ENCODE data around the gene GNPTG.

Gene GNPTG

DNA sequence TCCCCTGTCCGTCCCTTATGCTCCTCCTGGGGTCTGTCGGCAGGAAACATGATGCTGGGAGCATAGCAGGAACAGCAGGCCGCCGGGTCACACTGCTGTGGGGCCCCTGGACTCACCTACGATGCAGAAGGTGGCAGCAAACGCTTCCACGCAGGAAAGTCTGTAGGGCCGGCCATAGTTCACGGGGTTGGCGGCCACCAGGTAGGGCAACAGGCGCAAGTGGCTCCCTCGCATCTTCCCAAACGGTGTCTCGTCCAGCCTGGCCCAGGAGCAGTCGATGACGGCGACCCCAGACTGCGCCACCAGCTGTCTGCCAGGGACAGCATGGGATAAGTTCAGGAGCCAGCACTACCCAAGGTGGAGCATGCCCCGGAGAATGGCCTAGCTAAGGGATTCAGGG is 1.0 kb upstream of the GNPTG start:
- Histone ChIP-seq H3K36me3 (peaks cover 30% of the 10 kb centered on the region), H3K9me3 (no peaks in the 10 kb centered on the region), H3K4me3 (ENCODE audit: low read depth, low read length) (peak overlapping the region; percentile 94), H3K27me3 (peaks cover 11% of the 10 kb centered on the region), H3K4me1 (no peaks in the 10 kb centered on the region; the same call in 1 of the 2 replicates)
- no peak for DNase-seq
- TF ChIP-seq, protein P1, sequence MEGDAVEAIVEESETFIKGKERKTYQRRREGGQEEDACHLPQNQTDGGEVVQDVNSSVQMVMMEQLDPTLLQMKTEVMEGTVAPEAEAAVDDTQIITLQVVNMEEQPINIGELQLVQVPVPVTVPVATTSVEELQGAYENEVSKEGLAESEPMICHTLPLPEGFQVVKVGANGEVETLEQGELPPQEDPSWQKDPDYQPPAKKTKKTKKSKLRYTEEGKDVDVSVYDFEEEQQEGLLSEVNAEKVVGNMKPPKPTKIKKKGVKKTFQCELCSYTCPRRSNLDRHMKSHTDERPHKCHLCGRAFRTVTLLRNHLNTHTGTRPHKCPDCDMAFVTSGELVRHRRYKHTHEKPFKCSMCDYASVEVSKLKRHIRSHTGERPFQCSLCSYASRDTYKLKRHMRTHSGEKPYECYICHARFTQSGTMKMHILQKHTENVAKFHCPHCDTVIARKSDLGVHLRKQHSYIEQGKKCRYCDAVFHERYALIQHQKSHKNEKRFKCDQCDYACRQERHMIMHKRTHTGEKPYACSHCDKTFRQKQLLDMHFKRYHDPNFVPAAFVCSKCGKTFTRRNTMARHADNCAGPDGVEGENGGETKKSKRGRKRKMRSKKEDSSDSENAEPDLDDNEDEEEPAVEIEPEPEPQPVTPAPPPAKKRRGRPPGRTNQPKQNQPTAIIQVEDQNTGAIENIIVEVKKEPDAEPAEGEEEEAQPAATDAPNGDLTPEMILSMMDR (IDR thresholded peaks at IDR 0.05; ENCODE audit: low read depth, low read length): no peak

- no peak for DNase-seq
These were observed 533 bp upstream of the GNPTG start for GRCh38 chr16:1351215-1351581.

GRCh38 chr16:1354815-1355540 is 3.2 kb downstream of the GNPTG start:
- no peaks in the 10 kb centered on the region; the same call in 1 of the 2 replicates for H3K4me1 ChIP-seq
- H3K36me3 ChIP-seq: peaks cover 20% of the 10 kb centered on the region
- no peak for DNase-seq
- no peak overlapping the region for H3K4me3 ChIP-seq (ENCODE audit: low read depth, low read length)
- TF ChIP-seq, protein P1 (IDR thresholded peaks at IDR 0.05; ENCODE audit: low read depth, low read length): no peak
- H3K9me3 ChIP-seq: no peaks in the 10 kb centered on the region
- no peaks in the 10 kb centered on the region; the same call in 1 of the 2 replicates for H3K27me3 ChIP-seq

More at GRCh38 chr16:1351215-1351581, 533 bp upstream of the GNPTG start:
- Histone ChIP-seq H3K9me3 (no peaks in the 10 kb centered on the region), H3K4me3 (ENCODE audit: low read depth, low read length) (peak overlapping the region; percentile 94), H3K4me1 (no peaks in the 10 kb centered on the region; the same call in 1 of the 2 replicates), H3K36me3 (peaks cover 30% of the 10 kb centered on the region), H3K27me3 (peaks cover 6% of the 10 kb centered on the region)
- TF ChIP-seq, protein P1 (IDR thresholded peaks at IDR 0.05; ENCODE audit: low read depth, low read length): no peak

- no peak for DNase-seq
- no peak overlapping the region for H3K4me3 ChIP-seq (ENCODE audit: low read depth, low read length)
- H3K9me3 ChIP-seq: no peaks in the 10 kb centered on the region
- TF ChIP-seq, protein P1 (IDR thresholded peaks at IDR 0.05; ENCODE audit: low read depth, low read length): no peak
- no peaks in the 10 kb centered on the region; the same call in 1 of the 2 replicates for H3K27me3 ChIP-seq
- H3K4me1 ChIP-seq: no peaks in the 10 kb centered on the region; the same call in 1 of the 2 replicates
- H3K36me3 ChIP-seq: peaks cover 17% of the 10 kb centered on the region
These were observed 3.9 kb downstream of the GNPTG start for GRCh38 chr16:1355591-1355990.

- Histone ChIP-seq H3K4me1 (no peaks in the 10 kb centered on the region), H3K27me3 (no peaks in the 10 kb centered on the region; the same call in 1 of the 2 replicates), H3K36me3 (peaks cover 17% of the 10 kb centered on the region), H3K4me3 (ENCODE audit: low read depth, low read length) (no peak overlapping the region), H3K9me3 (no peaks in the 10 kb centered on the region)
- DNase-seq: no peak
- TF ChIP-seq, protein P1 (IDR thresholded peaks at IDR 0.05; ENCODE audit: low read depth, low read length): no peak
These were observed 4.5 kb downstream of the GNPTG start for GRCh38 chr16:1356061-1356900.

Measured in BE2C (cell line).